Natural killer cell treated with Interleukin-12 subunit alpha and Interleukin-12 subunit beta and Interleukin-15 and Interleukin-18, amount 100 ng/mL, for 72 hours (primary cell): ENCODE results near the gene POU1F1. TPM values are rescaled to one million over a fixed set of nuclear protein-coding genes. Genes with fewer than 3 reads are reported as not detected.
"Not testable (repeated sequence)": the region's sequence is repeated elsewhere in the genome, so short reads cannot be mapped to it uniquely, and the experiment has no call there.

Experiments used
- ATAC-seq, 2 donors: fragments of 150-1000 bp; cut with Tn5 transposase in 1 of 2; sonication (Bioruptor Pico), chemical (Tn5 transposase) in 1 of 2; 2 replicates each; pipeline ENCODE4 v1.10.0; 2021
- DNase-seq: peaks from one replicate; pipeline ENCODE4 v3.0.0; 2022; ENCODE audit warnings: low spot score
- H3K27ac Mint-ChIP-seq, 2 donors: 1 replicate in 1 of 2; 2 replicates in 1 of 2; pipeline ENCODE4 v1.8.0; 2022; ENCODE audit warnings: mixed read lengths in 2 of 2, mild to moderate bottlenecking in 1 of 2, moderate library complexity in 1 of 2
- H3K27me3 Mint-ChIP-seq, 2 donors: 1 replicate in 1 of 2; 2 replicates in 1 of 2; pipeline ENCODE4 v1.8.0; 2022; ENCODE audit warnings: mixed read lengths in 2 of 2
- H3K36me3 Mint-ChIP-seq: one replicate; pipeline ENCODE4 v1.8.0; 2022; ENCODE audit warnings: mixed read lengths
- H3K4me1 Mint-ChIP-seq, 2 donors: 1 replicate in 1 of 2; 2 replicates in 1 of 2; pipeline ENCODE4 v1.8.0; 2022; ENCODE audit warnings: low read depth in 2 of 2, mixed read lengths in 2 of 2, mild to moderate bottlenecking in 1 of 2
- H3K4me3 Mint-ChIP-seq: one replicate; pipeline ENCODE4 v1.8.0; 2022; ENCODE audit warnings: mixed read lengths
- H3K9me3 Mint-ChIP-seq: 2 replicates; pipeline ENCODE4 v1.8.0; 2022; ENCODE audit warnings: mixed read lengths
- total RNA-seq, 2 donors: library from RNA; stranded (reverse); gene quantifications; one replicate each; pipeline ENCODE4 v1.2.3, GENCODE V29; 2022

Gene POU1F1, protein sequence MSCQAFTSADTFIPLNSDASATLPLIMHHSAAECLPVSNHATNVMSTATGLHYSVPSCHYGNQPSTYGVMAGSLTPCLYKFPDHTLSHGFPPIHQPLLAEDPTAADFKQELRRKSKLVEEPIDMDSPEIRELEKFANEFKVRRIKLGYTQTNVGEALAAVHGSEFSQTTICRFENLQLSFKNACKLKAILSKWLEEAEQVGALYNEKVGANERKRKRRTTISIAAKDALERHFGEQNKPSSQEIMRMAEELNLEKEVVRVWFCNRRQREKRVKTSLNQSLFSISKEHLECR
- not detected for total RNA-seq

DNA sequence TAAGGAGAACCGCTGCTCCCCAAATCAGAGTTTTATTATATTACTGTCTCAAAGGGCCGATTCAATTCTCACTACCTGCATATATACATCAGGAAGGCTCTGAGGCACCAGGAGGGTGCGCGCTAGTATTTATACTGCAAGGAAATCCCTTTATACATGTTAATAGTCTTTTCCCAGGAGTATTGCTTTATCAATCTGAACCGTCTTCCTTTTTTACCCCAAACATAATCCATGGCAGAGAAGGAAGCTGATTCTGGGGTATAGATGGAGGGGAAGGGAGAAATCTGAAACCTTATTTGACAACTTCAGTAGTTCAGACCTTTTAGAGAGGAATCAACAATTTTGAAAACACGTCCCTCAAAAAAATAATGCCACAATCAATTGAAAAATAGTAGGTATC lies at the start of gene POU1F1:
TSS of gene POU1F1 (minus strand) at position 101 of the 400 bp plus-strand sequence. CDS start 122 bp downstream, outside the sequence.
- no peak within 1 kb of the TSS for H3K27ac Mint-ChIP-seq
- H3K27me3 Mint-ChIP-seq = peaks cover 1 to 2% of the 10 kb centered on the region in 2 donors
- ATAC-seq (no peak), DNase-seq (no peak)
- H3K4me1 Mint-ChIP-seq = peaks cover 12 to 15% of the 10 kb centered on the region in 2 donors
- peaks cover 6% of the 10 kb centered on the region for H3K36me3 Mint-ChIP-seq
- no peak within 1 kb of the TSS for H3K4me3 Mint-ChIP-seq
- no peaks in the 10 kb centered on the region for H3K9me3 Mint-ChIP-seq

DNA sequence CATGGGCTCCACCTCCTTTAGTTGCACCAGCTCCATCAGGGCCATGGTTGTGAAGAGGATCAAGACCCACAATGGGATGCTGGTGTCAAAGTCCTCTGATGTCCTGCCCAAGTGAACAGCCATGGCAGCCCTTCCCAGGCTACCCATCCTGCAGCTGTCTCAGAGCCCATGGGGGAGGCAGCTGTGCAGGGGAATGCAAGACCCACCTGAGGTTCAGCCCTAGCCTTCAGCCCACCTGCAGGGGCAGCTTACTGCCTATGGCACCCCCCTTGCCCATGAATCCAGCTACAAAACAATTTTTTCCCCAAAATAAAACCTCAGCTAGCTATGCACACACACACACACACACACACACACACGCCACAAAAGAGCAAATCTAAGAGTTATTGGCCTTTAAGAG lies 48.2 kb upstream of the POU1F1 start:
- DNase-seq (no peak), ATAC-seq (no peak)
- Mint-ChIP-seq H3K36me3 (no peaks in the 10 kb centered on the region), H3K27ac (no peak overlapping the region), H3K27me3 (peaks cover 8 to 10% of the 10 kb centered on the region in 2 donors), H3K4me1 (no peaks in the 10 kb centered on the region), H3K4me3 (no peak overlapping the region), H3K9me3 (peaks cover 6% of the 10 kb centered on the region)

DNA sequence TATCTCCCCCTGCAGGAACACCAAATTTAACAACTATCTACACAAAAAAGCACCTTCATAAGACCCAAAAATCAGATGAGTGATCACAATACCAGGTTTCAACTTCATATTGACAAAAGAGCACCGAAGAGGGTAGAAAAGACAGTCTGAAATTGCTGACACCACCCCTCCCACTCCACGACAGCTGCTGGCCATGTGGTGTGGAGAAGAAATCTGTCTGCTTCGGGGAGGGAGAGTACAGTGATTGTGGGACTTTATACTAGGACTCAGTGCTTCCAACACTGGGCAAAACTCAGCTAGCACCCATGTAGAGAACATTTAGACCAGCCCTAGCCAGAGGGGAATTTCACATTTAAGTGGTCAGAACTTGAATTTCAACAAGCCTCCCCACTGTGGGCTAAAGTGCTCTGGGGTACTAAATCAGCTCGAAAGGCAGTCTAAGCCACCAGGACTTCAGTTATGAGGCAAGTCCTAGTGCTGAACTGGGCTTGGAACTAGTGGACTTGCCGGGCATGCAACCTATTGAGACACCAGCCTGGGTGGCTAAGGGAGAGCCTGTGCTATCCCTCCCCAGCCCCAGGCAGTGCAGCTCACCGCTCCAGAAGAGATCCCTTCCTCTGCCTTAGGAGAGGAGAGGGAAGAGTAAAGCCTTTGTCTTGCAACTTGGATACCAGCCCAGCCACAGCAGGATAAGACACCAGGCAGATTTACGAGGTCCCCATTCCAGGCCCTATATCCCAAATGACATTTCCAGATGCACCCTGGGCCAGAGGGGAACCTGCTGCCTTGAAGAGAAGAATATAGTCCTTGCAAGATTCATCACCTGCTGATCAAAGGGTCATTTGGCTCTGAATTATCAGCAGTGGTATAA lies 44.6 kb upstream of the POU1F1 start:
- Mint-ChIP-seq H3K27ac (no peak overlapping the region), H3K36me3 (no peaks in the 10 kb centered on the region), H3K9me3 (peaks cover 6% of the 10 kb centered on the region), H3K4me3 (no peak overlapping the region), H3K27me3 (peaks cover 7 to 11% of the 10 kb centered on the region in 2 donors), H3K4me1 (no peaks in the 10 kb centered on the region)
- ATAC-seq (no peak), DNase-seq (no peak)

DNA sequence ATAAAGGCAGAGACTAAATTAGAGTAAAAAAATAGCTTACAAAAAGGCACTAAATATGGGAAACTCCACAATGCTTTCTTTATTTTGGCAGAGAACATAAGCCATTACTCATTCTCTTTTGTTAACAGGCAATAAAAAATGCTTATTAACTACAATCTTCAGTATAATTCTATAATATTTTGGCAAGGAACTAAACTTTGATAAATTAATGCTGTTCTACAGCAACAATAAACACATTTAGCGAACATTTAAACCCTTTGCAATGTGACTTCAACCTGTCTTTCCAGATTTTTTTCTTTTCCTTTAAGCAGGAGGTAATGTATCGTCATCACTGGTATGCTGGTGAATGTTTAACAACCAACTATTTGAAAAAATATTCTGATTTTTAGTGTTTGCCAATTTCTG lies 42.2 kb upstream of the POU1F1 start:
- Mint-ChIP-seq H3K4me3 (no peak overlapping the region), H3K4me1 (no peaks in the 10 kb centered on the region), H3K36me3 (no peaks in the 10 kb centered on the region), H3K9me3 (peaks cover 3% of the 10 kb centered on the region), H3K27ac (no peak overlapping the region), H3K27me3 (peaks cover 0 to 10% of the 10 kb centered on the region in 2 donors)
- ATAC-seq (no peak), DNase-seq (no peak)

DNA sequence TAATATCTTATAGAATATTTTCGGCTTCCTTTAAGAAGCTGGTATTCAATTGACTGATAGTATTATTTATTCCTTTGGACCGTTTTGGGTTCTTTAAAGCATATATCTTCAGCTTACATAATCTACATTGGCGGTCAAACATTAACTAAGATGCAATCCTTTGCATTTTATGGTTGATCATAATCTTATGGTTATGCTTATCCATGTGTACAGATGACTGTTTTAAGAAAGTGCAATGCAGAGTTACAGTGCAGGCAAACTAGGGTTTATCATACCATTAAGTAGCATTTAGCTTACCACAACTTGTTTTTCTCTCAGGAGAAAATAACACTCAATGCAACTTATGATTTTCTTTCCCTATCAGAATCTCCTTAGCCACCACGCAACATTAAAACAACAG lies 41.4 kb upstream of the POU1F1 start:
- ATAC-seq (no peak), DNase-seq (no peak)
- peaks cover 3 to 8% of the 10 kb centered on the region in 2 donors for H3K27me3 Mint-ChIP-seq
- H3K4me1 Mint-ChIP-seq = no peaks in the 10 kb centered on the region
- no peak overlapping the region for H3K4me3 Mint-ChIP-seq
- no peaks in the 10 kb centered on the region for H3K36me3 Mint-ChIP-seq
- no peak overlapping the region for H3K27ac Mint-ChIP-seq
- peaks cover 3% of the 10 kb centered on the region for H3K9me3 Mint-ChIP-seq

DNA sequence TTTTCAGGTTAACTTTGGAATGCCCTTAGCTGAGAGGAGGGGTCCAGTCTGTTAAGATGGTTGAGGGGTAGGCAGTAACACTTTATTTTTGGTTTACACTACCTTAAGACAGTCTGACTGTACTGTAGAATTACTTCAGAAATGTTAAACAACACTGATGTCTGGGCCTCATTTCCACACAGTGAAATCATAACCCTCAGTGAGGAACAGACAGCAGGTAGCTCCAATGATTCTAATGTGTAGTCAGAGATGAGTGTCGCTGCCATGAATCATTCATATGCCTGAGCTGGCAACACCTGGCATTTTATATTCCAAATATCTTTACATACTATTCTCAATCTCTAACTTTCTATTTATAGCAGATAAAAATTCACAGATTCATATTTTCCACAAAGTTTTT lies 37.3 kb upstream of the POU1F1 start:
- ATAC-seq (peak in 1 of 2 donors; percentile 6), DNase-seq (no peak)
- no peak overlapping the region for H3K27ac Mint-ChIP-seq

DNA sequence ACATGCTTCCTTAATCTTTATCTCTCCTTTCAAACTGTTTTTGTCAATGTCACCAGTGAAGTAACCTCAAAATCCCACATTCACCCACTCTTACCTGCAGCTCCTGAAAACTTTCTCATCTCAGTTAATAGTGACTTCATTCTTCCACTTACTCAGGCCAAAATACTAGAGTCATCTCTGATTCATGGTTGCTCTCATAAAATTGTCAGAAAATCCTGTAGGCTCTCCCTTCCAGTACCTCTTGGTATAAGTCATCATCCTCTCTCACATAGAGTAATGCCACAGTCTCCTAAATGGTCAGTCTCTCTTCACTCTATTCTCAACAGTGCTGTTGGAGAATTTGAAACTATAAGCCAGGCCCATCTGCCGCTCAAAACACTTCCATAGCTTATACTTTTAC lies 34.9 kb upstream of the POU1F1 start:
- Mint-ChIP-seq H3K27me3 (peaks cover 11 to 21% of the 10 kb centered on the region in 2 donors), H3K4me1 (no peaks in the 10 kb centered on the region)

More for the DNA sequence above, 37.3 kb upstream of the POU1F1 start:
- Mint-ChIP-seq H3K36me3 (no peaks in the 10 kb centered on the region), H3K9me3 (no peaks in the 10 kb centered on the region), H3K4me3 (no peak overlapping the region), H3K27me3 (peaks cover 7 to 14% of the 10 kb centered on the region in 2 donors), H3K4me1 (no peaks in the 10 kb centered on the region)

DNA sequence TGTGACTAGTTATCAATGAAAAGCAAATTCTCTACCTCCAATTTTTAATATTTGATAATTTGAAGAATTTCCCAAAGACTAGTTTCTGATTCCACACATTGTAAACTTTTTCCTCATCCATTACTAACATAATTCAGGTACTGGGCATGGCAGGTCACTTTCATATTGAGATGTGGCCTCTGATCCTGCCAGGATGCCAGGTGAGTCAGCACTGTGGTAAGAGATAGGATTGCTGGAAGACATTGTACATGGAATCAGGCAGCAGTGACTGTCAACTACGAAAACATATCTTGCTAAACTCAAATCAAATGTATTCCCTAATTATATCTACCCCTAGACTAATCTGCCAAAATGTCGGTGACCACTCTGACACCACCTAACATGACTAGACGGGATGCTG lies 33.2 kb upstream of the POU1F1 start:
- Mint-ChIP-seq H3K36me3 (no peaks in the 10 kb centered on the region), H3K9me3 (no peaks in the 10 kb centered on the region), H3K27ac (no peak overlapping the region), H3K4me1 (no peaks in the 10 kb centered on the region), H3K4me3 (no peak overlapping the region), H3K27me3 (peaks cover 8 to 21% of the 10 kb centered on the region in 2 donors)
- DNase-seq (no peak), ATAC-seq (no peak)

More for the DNA sequence above, 34.9 kb upstream of the POU1F1 start:
- Mint-ChIP-seq H3K27ac (no peak overlapping the region), H3K36me3 (no peaks in the 10 kb centered on the region), H3K9me3 (no peaks in the 10 kb centered on the region), H3K4me3 (no peak overlapping the region)
- DNase-seq (no peak), ATAC-seq (no peak)

DNA sequence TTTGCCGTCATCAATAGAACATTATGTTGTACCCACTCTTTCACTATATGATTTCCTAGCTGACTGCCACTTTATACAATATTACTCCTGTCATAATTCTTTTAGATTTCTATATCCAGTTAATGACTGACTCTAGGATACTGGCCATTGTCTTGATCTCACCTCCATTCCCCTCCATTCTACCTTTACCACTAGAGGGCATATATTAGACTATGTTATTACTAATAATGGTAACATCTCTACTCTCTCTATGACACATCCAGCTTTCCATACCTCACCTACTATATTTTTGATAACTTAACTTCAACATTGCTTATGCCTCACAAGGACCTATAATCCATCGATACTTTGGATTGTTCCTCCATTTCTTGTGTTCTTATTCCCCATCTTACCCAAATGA lies 31.4 kb upstream of the POU1F1 start:
- Mint-ChIP-seq H3K4me3 (no peak overlapping the region), H3K36me3 (no peaks in the 10 kb centered on the region), H3K9me3 (no peaks in the 10 kb centered on the region), H3K4me1 (no peaks in the 10 kb centered on the region), H3K27me3 (peaks cover 8 to 19% of the 10 kb centered on the region in 2 donors), H3K27ac (no peak overlapping the region)
- DNase-seq (no peak), ATAC-seq (no peak)

DNA sequence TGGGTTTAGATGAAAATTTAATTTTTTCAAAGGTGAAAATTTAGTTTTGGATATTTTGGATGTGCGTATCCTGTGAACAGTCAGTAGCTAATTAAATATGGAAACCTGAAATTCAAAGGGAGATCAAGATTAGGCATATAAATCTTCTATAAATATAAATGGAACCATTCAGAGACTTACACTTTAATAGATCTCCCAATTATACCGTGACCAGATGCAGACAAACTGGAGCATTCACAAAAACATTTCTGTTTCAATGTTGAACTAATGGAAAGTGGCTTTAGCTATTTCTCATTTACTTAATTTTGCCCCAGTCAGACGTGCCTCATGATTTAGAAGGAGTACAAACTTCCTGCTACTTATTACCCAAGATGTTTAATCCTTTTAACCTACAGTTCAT lies 29.1 kb upstream of the POU1F1 start:
- H3K4me1 Mint-ChIP-seq = no peaks in the 10 kb centered on the region

DNA sequence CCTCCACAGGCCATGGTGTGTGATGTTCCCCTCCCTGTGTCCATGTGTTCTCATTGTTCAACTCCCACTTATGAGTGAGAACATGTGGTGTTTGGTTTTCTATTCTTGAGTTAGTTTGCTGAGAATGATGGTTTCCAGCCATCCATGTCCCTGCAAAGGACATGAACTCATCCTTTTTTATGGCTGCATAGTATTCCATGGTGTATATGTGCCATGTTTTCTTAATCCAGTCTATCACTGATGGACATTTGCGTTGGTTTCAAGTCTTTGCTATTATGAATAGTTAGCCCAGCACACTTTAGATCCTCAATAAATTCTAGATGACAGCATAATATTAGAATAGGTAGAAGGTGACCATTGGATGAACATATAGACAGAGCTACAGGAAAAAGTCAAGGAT lies 28.6 kb upstream of the POU1F1 start:
- ATAC-seq, H3K27me3 Mint-ChIP-seq, H3K9me3 Mint-ChIP-seq, DNase-seq, H3K27ac Mint-ChIP-seq, H3K4me1 Mint-ChIP-seq, H3K4me3 Mint-ChIP-seq, H3K36me3 Mint-ChIP-seq: not testable (repeated sequence)

More for the DNA sequence above, 29.1 kb upstream of the POU1F1 start:
- no peak for DNase-seq
- Mint-ChIP-seq H3K27ac (no peak overlapping the region), H3K27me3 (peaks cover 3 to 7% of the 10 kb centered on the region in 2 donors), H3K4me3 (no peak overlapping the region), H3K9me3 (no peaks in the 10 kb centered on the region), H3K36me3 (no peaks in the 10 kb centered on the region)
- ATAC-seq = no peak

DNA sequence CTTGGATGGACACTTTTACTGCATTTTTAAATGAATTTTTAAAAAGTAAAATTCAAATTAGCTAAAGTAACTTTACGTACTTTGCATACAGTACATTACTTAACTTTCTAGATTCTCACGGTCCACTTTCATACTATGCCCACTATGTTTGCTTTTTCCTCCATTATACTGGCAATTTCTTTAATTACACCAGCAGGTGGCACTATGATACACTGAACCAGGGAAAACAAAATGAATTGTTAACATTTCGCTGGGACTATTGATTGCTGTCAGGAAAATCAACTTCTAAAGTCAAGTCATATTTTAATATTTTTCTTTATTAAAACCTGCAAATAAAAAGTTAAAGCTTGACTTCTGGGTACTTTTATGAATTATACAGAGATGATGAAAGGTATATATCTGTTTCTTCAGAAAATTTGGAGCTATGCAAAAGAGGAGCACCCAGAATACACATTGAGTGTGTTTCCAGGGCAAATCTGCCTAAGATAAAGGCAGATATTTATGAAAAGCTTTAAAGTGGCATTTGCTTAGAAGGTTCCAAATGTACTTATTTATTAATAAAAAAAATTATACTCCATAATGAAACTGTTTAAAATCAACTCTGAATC lies 21.8 kb upstream of the POU1F1 start:
- no peaks in the 10 kb centered on the region for H3K27me3 Mint-ChIP-seq
- peak in 1 of 2 donors; percentile 56 for ATAC-seq
- no peaks in the 10 kb centered on the region for H3K9me3 Mint-ChIP-seq
- no peak overlapping the region for H3K27ac Mint-ChIP-seq
- H3K4me1 Mint-ChIP-seq = peaks cover 0 to 3% of the 10 kb centered on the region in 2 donors
- no peak overlapping the region for H3K4me3 Mint-ChIP-seq
- no peaks in the 10 kb centered on the region for H3K36me3 Mint-ChIP-seq
- DNase-seq = peak; percentile 63

DNA sequence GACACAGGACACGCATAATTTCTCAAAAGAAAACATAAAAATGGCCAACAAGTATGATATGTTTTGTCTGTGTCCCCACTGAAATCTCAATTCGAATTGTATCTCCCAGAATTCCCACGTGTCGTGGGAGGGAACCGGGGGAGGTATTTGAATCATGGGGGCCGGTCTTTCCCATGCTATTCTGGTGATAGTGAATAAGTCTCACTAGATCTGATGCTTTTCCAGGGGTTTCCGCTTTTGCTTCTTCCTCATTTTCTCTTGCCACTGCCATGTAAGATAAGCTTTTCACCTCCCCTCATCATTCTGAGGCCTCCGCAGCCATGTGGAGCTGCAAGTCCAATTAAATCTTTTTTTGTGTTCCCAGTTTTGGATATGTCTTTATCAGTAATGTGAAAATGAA lies 12.1 kb upstream of the POU1F1 start:
- ATAC-seq (no peak), DNase-seq (no peak)
- Mint-ChIP-seq H3K36me3 (no peaks in the 10 kb centered on the region), H3K4me1 (peaks cover 0 to 5% of the 10 kb centered on the region in 2 donors), H3K4me3 (no peak overlapping the region), H3K27me3 (peaks cover 3 to 18% of the 10 kb centered on the region in 2 donors), H3K27ac (no peak overlapping the region), H3K9me3 (no peaks in the 10 kb centered on the region)

DNA sequence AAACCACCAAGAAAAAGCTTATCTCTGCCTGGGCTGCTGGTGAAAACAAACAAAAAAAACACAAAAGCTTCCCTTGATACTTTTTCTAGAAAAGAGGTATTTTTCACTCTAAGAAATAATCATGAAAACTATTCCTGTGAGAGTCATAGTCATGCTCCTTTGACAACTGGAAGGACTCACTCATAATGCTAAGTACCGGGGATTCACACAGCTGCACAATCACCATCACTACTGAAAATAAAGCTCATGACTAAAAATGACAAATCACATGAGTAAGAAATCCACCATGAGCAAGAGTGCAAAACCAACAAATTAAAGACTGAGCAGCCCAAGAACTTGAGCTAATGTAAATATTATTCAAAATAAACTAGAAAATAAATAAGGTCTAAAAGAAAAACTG lies 10.6 kb upstream of the POU1F1 start:
- Mint-ChIP-seq H3K36me3 (no peaks in the 10 kb centered on the region), H3K4me3 (peak overlapping the region; percentile 10), H3K4me1 (peaks cover 0 to 5% of the 10 kb centered on the region in 2 donors), H3K9me3 (no peaks in the 10 kb centered on the region), H3K27ac (peak overlapping the region in 1 of 2 donors; percentile 11), H3K27me3 (peaks cover 3 to 25% of the 10 kb centered on the region in 2 donors)
- DNase-seq (no peak), ATAC-seq (peak in 1 of 2 donors; percentile 58)
